WTC11 (cell line): ENCODE results near the gene OLFM1.

Source experiments
- ATF2 ChIP-seq: sonication (generic); formaldehyde crosslinking; IDR thresholded peaks from 2 replicates; pipeline ENCODE4 v1.8.1; 2022; ENCODE audit warnings: low read depth, missing genetic modification reagents, borderline replicate concordance
- CBFB ChIP-seq: sonication (generic); formaldehyde crosslinking; IDR thresholded peaks from 2 replicates; pipeline ENCODE4 v1.8.1; 2022; ENCODE audit warnings: mild to moderate bottlenecking, low read depth, missing genetic modification reagents
- CREB1 ChIP-seq: sonication (generic); formaldehyde crosslinking; IDR thresholded peaks from 2 replicates; pipeline ENCODE4 v1.8.0; 2023; ENCODE audit warnings: mild to moderate bottlenecking, missing genetic modification reagents
- CTCF ChIP-seq: fragments of 200-600 bp; IDR thresholded peaks from 2 replicates; pipeline ENCODE4 v1.8.0; 2022; ENCODE audit warnings: antibody characterized with exemption
- IRF2 ChIP-seq: sonication (generic); formaldehyde crosslinking; IDR thresholded peaks from 2 replicates; pipeline ENCODE4 v1.8.0; 2022; ENCODE audit warnings: low read depth, missing genetic modification reagents, borderline replicate concordance
- KAT7 ChIP-seq: sonication (generic); formaldehyde crosslinking; IDR thresholded peaks from 2 replicates; pipeline ENCODE4 v1.8.1; 2023; ENCODE audit warnings: missing genetic modification reagents, mild to moderate bottlenecking, borderline replicate concordance
- NFYB ChIP-seq: sonication (generic); formaldehyde crosslinking; conservative IDR thresholded peaks from 2 replicates; pipeline ENCODE4 v1.8.0; 2022; ENCODE audit warnings: low read depth, missing genetic modification reagents
- PRDM15 ChIP-seq: sonication (generic); formaldehyde crosslinking; IDR thresholded peaks from 2 replicates; pipeline ENCODE4 v1.8.0; 2022; ENCODE audit warnings: missing genetic modification reagents
- ZNF138 ChIP-seq: sonication (generic); formaldehyde crosslinking; conservative IDR thresholded peaks from 2 replicates; pipeline ENCODE4 v1.8.1; 2022; ENCODE audit warnings: mild to moderate bottlenecking, moderate library complexity, missing genetic modification reagents

GRCh38 chr9:135150981-135151380 lies 63.5 kb downstream of the OLFM1 start:
- no peak for TF ChIP-seq CTCF
- TF ChIP-seq CREB1 (CRISPR knock-in tag) = no peak
- TF ChIP-seq KAT7 = no peak
- no peak for TF ChIP-seq NFYB (CRISPR knock-in tag)
- TF ChIP-seq ATF2 = no peak
- TF ChIP-seq CBFB = no peak
- TF ChIP-seq ZNF138 (CRISPR knock-in tag) = no peak
- TF ChIP-seq IRF2 = no peak
- no peak for TF ChIP-seq PRDM15
